OCI-LY1 (cell line): ENCODE data around the gene COPB1.

Experiments
- H2AFZ ChIP-seq: fragments of 200-600 bp; sonication (generic), shearing (Covaris generic); 2 replicates; pipeline ENCODE4 v1.6.0; 2014; ENCODE audit warnings: antibody characterized with exemption, mild to moderate bottlenecking, low read length
- H3F3A ChIP-seq: fragments of 200-600 bp; sonication (generic), shearing (Covaris generic); 2 replicates; pipeline ENCODE4 v1.6.0; 2014; ENCODE audit warnings: mild to moderate bottlenecking, antibody characterized with exemption, low read length, moderate library complexity; ENCODE audit not compliant: insufficient read depth
- H3K27ac ChIP-seq: fragments of 200-600 bp; sonication (generic); 2 replicates; pipeline ENCODE4 v1.5.1; 2014; ENCODE audit warnings: low read length, mixed run types, mild to moderate bottlenecking, low read depth; ENCODE audit not compliant: poor library complexity, severe bottlenecking
- H3K27me3 ChIP-seq: fragments of 200-600 bp; sonication (generic); 2 replicates; pipeline ENCODE4 v1.6.0; 2014; ENCODE audit warnings: antibody characterized with exemption, mild to moderate bottlenecking, low read length, moderate library complexity; ENCODE audit not compliant: insufficient read depth
- H3K36me3 ChIP-seq: fragments of 200-600 bp; sonication (generic); 2 replicates; pipeline ENCODE4 v1.6.1; 2014; ENCODE audit warnings: mild to moderate bottlenecking, antibody characterized with exemption, low read length, moderate library complexity, mixed read lengths; ENCODE audit not compliant: insufficient read depth
- H3K4me1 ChIP-seq: fragments of 200-600 bp; sonication (generic); 2 replicates; pipeline ENCODE4 v1.5.1; 2014; ENCODE audit warnings: mild to moderate bottlenecking, low read length, moderate library complexity; ENCODE audit not compliant: insufficient read depth, severe bottlenecking
- H3K4me2 ChIP-seq: fragments of 200-600 bp; sonication (generic), shearing (Covaris generic); 2 replicates; pipeline ENCODE4 v1.6.1; 2014; ENCODE audit warnings: low read length
- H3K4me3 ChIP-seq: fragments of 200-600 bp; sonication (generic); 2 replicates; pipeline ENCODE4 v1.5.1; 2014; ENCODE audit warnings: low read length, low read depth, mild to moderate bottlenecking, mixed read lengths; ENCODE audit not compliant: poor library complexity, severe bottlenecking
- H3K79me2 ChIP-seq: fragments of 200-600 bp; shearing (Covaris generic); 2 replicates; pipeline ENCODE4 v1.6.1; 2016; ENCODE audit warnings: mixed run types, low read length, mixed read lengths; ENCODE audit not compliant: insufficient read depth
- H3K9ac ChIP-seq: fragments of 200-600 bp; sonication (generic), shearing (Covaris generic); 2 replicates; pipeline ENCODE4 v1.6.1; 2014; ENCODE audit warnings: mild to moderate bottlenecking, low read length, mixed read lengths
- H3K9me2 ChIP-seq: fragments of 200-600 bp; sonication (generic), shearing (Covaris generic); 2 replicates; pipeline ENCODE4 v1.6.1; 2014; ENCODE audit warnings: low read depth, mild to moderate bottlenecking, low read length, mixed read lengths
- H3K9me3 ChIP-seq: fragments of 200-600 bp; shearing (Covaris generic); 2 replicates; pipeline ENCODE4 v1.6.1; 2014; ENCODE audit warnings: low read length, mixed read lengths
- H4K20me1 ChIP-seq: fragments of 200-600 bp; sonication (generic), shearing (Covaris generic); 2 replicates; pipeline ENCODE4 v1.6.0; 2016; ENCODE audit warnings: mild to moderate bottlenecking, low read length; ENCODE audit not compliant: insufficient read depth
- EZH2 ChIP-seq: fragments of 200-600 bp; sonication (generic), shearing (Covaris generic); IDR thresholded peaks from 2 replicates; pipeline ENCODE4 v1.8.0; 2017; ENCODE audit warnings: borderline replicate concordance, mixed run types, mild to moderate bottlenecking, antibody characterized with exemption, low read length, moderate library complexity, mixed read lengths
- TF ChIP-seq, protein P1 (sequence below): fragments of 200-600 bp; sonication (generic), shearing (Covaris generic); IDR thresholded peaks from 2 replicates; pipeline ENCODE4 v1.5.1; 2017; ENCODE audit warnings: mild to moderate bottlenecking, antibody characterized with exemption, low read length, moderate library complexity, mixed read lengths

The COPB1 gene

DNA sequence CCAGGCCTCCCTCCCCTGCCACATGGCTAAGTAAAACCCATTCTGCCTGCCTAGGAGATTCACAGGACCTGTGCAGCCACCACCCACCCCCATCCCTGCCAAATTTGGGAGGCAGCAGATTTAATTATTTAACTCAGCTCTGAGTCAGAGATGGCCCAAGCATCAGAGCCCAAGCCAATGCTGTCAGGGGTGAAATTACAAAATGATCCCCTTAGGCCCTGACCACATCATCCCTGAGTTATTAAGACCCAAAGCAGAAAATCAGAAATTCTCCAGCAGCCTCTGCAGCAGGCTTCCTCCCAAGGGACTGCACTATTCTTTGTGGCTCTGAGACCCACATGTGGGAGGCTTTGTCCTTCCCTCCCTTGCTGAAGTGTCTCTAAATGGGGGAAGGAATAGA lies 87.8 kb downstream of the COPB1 start:
- Histone ChIP-seq H3K4me1 (no peaks in the 10 kb centered on the region), H3K36me3 (no peaks in the 10 kb centered on the region), H3K27ac (no peak overlapping the region), H3K79me2 (no peaks in the 10 kb centered on the region), H4K20me1 (no peaks in the 10 kb centered on the region), H2AFZ (no peak overlapping the region), H3K9me3 (no peaks in the 10 kb centered on the region), H3F3A (no peaks in the 10 kb centered on the region), H3K4me2 (no peak overlapping the region), H3K27me3 (no peaks in the 10 kb centered on the region), H3K9me2 (no peaks in the 10 kb centered on the region), H3K4me3 (no peak overlapping the region), H3K9ac (no peak overlapping the region)
- TF ChIP-seq, protein P1, sequence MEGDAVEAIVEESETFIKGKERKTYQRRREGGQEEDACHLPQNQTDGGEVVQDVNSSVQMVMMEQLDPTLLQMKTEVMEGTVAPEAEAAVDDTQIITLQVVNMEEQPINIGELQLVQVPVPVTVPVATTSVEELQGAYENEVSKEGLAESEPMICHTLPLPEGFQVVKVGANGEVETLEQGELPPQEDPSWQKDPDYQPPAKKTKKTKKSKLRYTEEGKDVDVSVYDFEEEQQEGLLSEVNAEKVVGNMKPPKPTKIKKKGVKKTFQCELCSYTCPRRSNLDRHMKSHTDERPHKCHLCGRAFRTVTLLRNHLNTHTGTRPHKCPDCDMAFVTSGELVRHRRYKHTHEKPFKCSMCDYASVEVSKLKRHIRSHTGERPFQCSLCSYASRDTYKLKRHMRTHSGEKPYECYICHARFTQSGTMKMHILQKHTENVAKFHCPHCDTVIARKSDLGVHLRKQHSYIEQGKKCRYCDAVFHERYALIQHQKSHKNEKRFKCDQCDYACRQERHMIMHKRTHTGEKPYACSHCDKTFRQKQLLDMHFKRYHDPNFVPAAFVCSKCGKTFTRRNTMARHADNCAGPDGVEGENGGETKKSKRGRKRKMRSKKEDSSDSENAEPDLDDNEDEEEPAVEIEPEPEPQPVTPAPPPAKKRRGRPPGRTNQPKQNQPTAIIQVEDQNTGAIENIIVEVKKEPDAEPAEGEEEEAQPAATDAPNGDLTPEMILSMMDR, result no peak
- TF ChIP-seq EZH2, result no peak

- Histone ChIP-seq H3K9me2 (no peaks in the 10 kb centered on the region), H3K9me3 (no peaks in the 10 kb centered on the region), H3K79me2 (no peaks in the 10 kb centered on the region), H3K9ac (no peak overlapping the region), H2AFZ (no peak overlapping the region), H3F3A (no peaks in the 10 kb centered on the region), H3K27ac (no peak overlapping the region), H3K27me3 (no peaks in the 10 kb centered on the region), H4K20me1 (no peaks in the 10 kb centered on the region), H3K36me3 (no peaks in the 10 kb centered on the region), H3K4me3 (no peak overlapping the region), H3K4me1 (no peaks in the 10 kb centered on the region), H3K4me2 (no peak overlapping the region)
- no peak for TF ChIP-seq EZH2
Measured at GRCh38 chr11:14409891-14410290, 89.7 kb downstream of the COPB1 start.

GRCh38 chr11:14408612-14409011 lies 91.0 kb downstream of the COPB1 start:
- no peak overlapping the region for H3K4me3 ChIP-seq

More at GRCh38 chr11:14408612-14409011, 91.0 kb downstream of the COPB1 start:
- Histone ChIP-seq H3K4me1 (no peaks in the 10 kb centered on the region), H3K36me3 (no peaks in the 10 kb centered on the region), H3K9me3 (no peaks in the 10 kb centered on the region), H3K9ac (no peak overlapping the region), H3K27me3 (no peaks in the 10 kb centered on the region), H3K4me2 (no peak overlapping the region), H3K79me2 (no peaks in the 10 kb centered on the region), H3K27ac (no peak overlapping the region), H3F3A (no peaks in the 10 kb centered on the region), H3K9me2 (no peaks in the 10 kb centered on the region), H4K20me1 (no peaks in the 10 kb centered on the region), H2AFZ (no peak overlapping the region)
- TF ChIP-seq, protein P1, result no peak
- TF ChIP-seq EZH2, result no peak
